Subcutaneous adipose tissue (tissue), 4 donors: ENCODE measurements around the gene MYO5A. TPM values are rescaled to one million over a fixed set of nuclear protein-coding genes. Genes with fewer than 3 reads are reported as not detected.

Experiments used
- CTCF ChIP-seq: fragments of 450-650 bp; IDR thresholded peaks from one replicate; pipeline ENCODE4 v1.5.1; 2016; ENCODE audit warnings: low read depth, mild to moderate bottlenecking, control low read depth, antibody characterized with exemption, moderate library complexity
- total RNA-seq, 4 donors: library from RNA; depleted of rRNA; stranded (reverse); fragments of >200 nt; gene quantifications; one replicate each; pipeline ENCODE4 v1.1.0, GENCODE V29; 2016

The MYO5A gene
- total RNA-seq, 4 donors from 2014 or later: 54.6 to 121 (median 99.4) TPM

GRCh38 chr15:52518487-52519371 lies 10.0 kb downstream of the MYO5A start:
- no peak for TF ChIP-seq CTCF

- TF ChIP-seq CTCF: no peak
These were observed 11.7 kb downstream of the MYO5A start for GRCh38 chr15:52517014-52517413.

GRCh38 chr15:52515343-52515742 lies 13.3 kb downstream of the MYO5A start:
- TF ChIP-seq CTCF: no peak

GRCh38 chr15:52514482-52514881 lies 14.2 kb downstream of the MYO5A start:
- no peak for TF ChIP-seq CTCF

- TF ChIP-seq CTCF: no peak
These were observed 17.6 kb downstream of the MYO5A start for GRCh38 chr15:52511084-52511483.

GRCh38 chr15:52509500-52510245 lies 19.0 kb downstream of the MYO5A start:
- no peak for TF ChIP-seq CTCF

- TF ChIP-seq CTCF: no peak
These were observed 22.1 kb downstream of the MYO5A start for GRCh38 chr15:52506549-52506948.
